ENCODE results near the gene TMPRSS13.

Gene TMPRSS13

DNA sequence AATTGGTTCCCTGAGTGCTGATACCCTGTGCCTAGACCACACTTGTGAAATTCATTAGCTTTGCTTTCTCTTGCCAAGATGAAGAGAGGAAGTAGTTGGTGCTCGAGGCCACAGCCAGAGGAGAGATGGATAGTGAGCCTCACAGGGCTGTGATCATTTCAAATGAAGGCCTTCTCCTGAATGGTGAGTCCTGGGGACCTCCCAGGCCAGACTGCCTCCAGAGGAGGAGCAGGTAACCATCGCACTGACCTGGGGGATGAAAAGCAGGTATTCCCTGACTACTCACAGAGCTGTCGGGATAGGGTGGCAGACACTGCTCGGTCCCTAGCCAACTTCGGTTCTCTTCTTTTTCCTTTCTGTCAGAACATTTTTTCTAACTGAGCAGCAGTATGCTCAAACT lies 48.0 kb downstream of the TMPRSS13 start:
- Mint-ChIP-seq H3K9me3 (no peaks in the 10 kb centered on the region), H3K4me1 (peaks cover 2% of the 10 kb centered on the region), H3K36me3 (no peaks in the 10 kb centered on the region), H3K4me3 (no peak overlapping the region), H3K27me3 (peaks cover 47% of the 10 kb centered on the region), H3K27ac (no peak overlapping the region)
- no peak for ATAC-seq

DNA sequence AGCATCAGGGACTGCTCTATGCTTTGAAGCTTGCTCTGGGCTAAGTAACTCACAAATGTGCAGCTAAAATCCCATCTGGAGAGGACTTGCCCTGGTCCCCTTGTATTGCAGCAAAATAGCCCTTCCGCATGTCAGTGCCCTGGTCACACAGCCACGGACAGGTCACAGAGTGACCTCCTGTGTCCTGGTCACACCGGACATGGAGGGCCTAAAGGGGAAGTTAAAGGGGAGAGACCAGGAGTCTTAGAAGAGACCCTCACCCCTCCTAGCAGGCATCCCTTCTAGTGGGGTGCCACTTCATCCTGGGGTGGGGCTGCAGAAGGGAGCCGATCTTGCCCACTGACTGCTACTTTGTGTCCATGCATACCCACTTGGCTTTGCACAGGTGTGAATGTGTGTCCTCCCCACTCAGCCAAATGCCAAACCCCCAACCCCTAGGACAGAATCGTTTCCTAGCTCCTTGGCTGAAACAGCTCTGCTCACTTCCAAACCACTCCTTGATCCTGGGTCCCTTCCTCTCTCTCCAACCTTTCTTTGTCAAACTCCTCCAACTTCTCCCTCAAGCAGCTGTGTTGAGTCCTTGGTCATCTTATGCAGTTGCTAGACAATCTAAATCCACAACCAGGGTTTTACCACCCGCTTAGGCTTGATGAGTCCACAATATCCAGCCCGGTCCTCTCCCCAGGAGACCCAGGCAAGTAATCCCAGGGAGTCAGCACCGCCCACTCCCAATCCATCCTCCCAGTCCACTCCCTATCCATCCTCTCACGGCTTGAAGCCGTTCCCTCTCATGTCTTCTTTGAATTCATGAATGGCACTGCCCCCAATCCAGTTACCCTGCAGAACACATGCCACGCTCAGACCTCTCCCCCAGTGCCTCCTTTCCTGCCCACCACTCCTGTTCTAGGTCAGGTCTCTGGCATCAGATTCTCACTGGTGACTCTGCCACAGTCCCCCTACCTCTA lies 49.4 kb downstream of the TMPRSS13 start:
- Mint-ChIP-seq H3K4me3 (no peak overlapping the region), H3K4me1 (peaks cover 15% of the 10 kb centered on the region), H3K27me3 (peaks cover 61% of the 10 kb centered on the region), H3K36me3 (no peaks in the 10 kb centered on the region), H3K27ac (no peak overlapping the region), H3K9me3 (no peaks in the 10 kb centered on the region)
- no peak for ATAC-seq

DNA sequence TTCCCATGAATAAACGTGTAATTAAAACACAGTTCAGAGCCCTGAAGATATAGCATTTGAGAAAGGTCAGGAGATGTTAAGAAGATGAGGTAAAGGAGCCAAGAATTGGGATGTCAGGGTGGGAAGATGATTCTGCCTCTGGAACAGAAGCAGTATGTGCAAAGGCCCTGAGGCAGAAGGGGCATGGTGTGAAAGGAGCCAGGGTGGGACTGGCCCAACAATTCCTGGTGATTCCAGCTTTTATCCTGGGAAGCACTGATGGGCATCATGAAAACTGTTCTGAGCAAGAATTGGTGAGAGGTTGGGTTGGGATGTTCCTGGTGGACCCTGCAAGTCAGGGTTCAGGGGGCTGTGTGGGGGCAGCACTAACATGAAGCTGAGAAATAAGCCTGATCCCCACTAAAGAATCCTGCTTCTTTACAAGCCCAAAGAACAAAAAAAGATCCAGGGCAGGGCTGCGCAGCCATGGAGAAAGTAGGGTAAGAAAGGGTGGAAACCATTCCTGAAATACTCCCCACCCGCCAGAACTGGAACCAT lies 50.2 kb downstream of the TMPRSS13 start:
- H3K27me3 Mint-ChIP-seq: peaks cover 69% of the 10 kb centered on the region
- H3K9me3 Mint-ChIP-seq: no peaks in the 10 kb centered on the region
- H3K4me1 Mint-ChIP-seq: peaks cover 21% of the 10 kb centered on the region
- H3K27ac Mint-ChIP-seq: no peak overlapping the region
- H3K4me3 Mint-ChIP-seq: no peak overlapping the region
- no peaks in the 10 kb centered on the region for H3K36me3 Mint-ChIP-seq
- no peak for ATAC-seq

DNA sequence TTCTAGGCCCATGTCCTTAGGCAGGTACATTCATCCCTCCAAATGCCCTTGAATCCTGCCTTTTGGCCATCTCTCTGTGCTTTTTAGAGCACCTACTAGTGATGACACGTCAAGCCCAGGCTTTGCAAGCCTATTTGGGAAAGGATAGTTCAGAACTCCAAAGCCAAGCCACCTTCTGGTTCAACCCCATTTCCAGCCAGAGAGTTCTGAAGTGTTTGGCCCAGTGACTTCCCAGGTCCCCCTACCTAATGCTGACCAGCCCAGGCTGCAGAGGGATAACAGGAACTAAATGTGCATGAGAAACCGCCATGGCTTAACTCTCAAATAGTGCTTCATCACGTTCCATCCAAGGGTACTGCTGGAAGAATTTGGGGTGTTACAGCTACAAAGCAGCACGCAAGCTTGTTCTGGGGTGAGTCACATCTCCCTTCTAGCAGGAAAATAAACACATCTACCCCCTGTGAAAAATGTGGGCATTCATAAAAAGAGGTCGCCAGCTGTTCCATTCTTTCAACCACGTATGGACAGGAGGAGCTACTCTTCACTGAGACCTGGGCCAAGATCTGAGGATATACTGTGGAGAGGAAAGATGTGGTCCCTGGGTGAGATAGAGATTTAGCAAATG lies 50.8 kb downstream of the TMPRSS13 start:
- H3K27me3 Mint-ChIP-seq: peaks cover 75% of the 10 kb centered on the region
- no peaks in the 10 kb centered on the region for H3K36me3 Mint-ChIP-seq
- no peak overlapping the region for H3K27ac Mint-ChIP-seq
- H3K4me1 Mint-ChIP-seq: peaks cover 23% of the 10 kb centered on the region
- no peak overlapping the region for H3K4me3 Mint-ChIP-seq
- no peak for ATAC-seq
- H3K9me3 Mint-ChIP-seq: no peaks in the 10 kb centered on the region

DNA sequence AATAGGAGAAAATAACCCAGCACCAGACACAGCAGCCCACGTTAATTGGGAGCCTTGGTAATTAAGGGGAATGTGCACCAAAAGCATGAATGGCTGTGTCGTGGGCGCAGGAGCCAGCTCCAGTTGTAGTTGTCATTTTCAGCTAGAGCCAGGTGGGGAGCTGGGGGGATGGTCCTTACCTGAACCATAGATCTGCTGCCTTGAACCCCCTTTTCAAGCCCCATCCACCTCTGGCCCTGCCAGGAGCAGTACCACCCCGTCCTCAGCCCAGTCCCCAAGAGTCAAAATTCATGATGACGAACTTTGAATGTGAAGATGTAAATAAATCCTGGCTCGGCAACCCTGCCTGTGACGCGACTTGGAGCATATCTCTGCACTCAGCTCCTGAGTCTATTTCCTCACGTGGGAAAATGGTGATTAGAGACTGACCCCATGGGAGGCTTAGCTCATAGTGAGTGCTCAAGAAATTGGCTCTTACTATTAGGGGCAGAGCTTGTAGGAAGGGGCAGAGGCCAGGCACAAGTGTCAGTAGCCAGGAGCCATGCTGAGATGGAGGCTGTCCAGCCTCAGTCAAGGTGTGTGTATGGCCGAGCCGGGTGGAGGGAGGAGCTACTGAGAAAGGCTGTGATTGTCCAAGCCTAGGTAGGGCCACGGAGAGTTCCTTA lies 52.0 kb downstream of the TMPRSS13 start:
- H3K36me3 Mint-ChIP-seq: no peaks in the 10 kb centered on the region
- peaks cover 86% of the 10 kb centered on the region for H3K27me3 Mint-ChIP-seq
- no peak overlapping the region for H3K4me3 Mint-ChIP-seq
- H3K27ac Mint-ChIP-seq: no peak overlapping the region
- peaks cover 23% of the 10 kb centered on the region for H3K4me1 Mint-ChIP-seq
- ATAC-seq: no peak
- no peaks in the 10 kb centered on the region for H3K9me3 Mint-ChIP-seq

DNA sequence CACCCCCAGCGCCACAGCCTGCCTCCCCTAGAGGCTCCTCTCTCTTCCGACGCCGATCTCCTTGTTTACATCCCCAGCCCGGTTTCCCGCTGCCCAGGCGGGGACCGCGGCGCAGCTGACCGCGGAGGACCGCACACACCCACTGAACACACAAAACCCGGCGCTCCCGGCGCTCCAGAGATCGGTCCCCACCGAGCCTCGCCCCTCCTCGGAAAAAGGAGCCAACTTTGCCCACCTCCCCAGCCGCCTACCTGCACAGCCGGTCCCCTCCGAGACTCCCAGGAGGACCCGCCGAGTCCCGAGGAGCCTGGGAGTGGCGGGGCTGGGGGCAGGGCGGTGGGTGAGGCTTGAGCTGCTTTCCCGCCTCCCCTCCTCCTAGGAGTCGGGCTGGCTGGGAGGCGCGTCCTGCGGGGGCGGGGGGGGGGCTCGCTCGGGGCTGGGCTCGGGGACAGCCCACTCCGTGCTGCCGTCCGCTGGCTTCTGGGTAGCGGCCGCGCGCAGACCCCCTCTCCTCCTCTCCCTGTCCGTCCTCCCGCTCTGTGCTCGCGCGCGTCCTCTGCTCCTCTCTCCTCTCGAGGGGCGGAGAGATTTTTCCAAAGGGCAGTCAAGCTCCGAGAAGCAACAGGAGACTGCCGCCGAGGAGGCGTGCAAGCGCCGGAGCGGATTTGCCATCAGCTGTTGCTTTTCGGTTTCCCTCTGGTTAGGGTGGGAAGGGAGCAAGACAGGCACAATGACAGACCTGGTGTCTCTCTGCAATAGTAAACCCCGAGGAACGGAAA lies 52.7 kb downstream of the TMPRSS13 start, which contains the start of gene FXYD6:
FXYD6 (minus strand) TSS at position 318 of the 779 bp plus-strand sequence. CDS start 33,882 bp downstream, outside the sequence.
- Mint-ChIP-seq H3K27me3 (peaks cover 93% of the 10 kb centered on the region), H3K9me3 (no peaks in the 10 kb centered on the region), H3K36me3 (no peaks in the 10 kb centered on the region), H3K4me1 (peaks cover 23% of the 10 kb centered on the region), H3K27ac (no peak within 1 kb of the TSS), H3K4me3 (peak within 1 kb of the TSS; percentile 70)
- ATAC-seq: no peak

DNA sequence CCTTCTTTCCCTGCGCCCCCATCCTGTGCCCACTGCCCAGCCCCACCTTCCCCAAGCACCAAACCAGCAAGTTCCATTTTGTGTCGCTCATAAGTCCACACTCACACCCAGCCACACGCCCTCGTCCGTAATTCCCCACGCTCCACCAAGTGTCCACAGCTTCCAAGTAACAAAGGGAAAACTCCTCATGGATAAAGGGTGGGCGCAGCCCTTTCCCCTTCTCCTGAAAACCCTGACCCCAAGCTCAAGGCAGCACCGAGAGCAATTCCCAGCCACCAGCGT lies 53.2 kb downstream of the TMPRSS13 start:
- Mint-ChIP-seq H3K4me1 (peaks cover 23% of the 10 kb centered on the region), H3K27ac (no peak overlapping the region), H3K4me3 (peak overlapping the region; percentile 70), H3K9me3 (no peaks in the 10 kb centered on the region), H3K36me3 (no peaks in the 10 kb centered on the region), H3K27me3 (peaks cover 93% of the 10 kb centered on the region)
- ATAC-seq: no peak

DNA sequence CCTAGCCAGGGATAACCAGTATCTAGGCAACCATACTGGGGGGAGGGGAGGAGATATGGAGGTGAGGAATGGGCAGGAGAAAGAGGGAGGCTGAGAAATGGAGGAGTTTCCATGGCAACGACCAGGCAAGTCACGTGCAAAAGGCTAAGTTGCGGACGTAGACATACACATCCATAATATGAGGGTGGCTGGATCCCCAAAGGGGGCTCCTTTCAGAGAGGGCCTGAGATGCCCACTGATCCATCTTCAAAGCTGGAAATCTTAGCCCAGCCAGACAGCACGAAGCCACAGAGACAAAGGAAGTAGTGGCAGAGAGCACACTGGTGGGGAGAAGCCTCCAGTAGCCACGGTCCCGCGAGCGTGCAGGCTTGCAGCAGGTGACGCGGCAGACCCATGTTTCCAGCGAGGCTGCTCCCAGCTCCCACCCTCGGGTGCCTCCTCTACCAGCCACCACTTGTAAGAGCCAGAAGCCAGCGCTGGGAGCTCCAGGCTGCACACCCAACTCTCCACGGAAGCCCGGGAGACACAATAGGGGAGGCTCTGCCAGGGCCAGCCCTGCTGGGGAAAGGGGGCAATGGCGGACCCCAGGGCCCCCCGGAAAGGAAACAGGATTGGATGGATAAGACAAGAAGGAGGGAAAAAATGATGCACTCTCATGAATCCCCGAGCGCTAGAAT lies 53.7 kb downstream of the TMPRSS13 start:
- H3K9me3 Mint-ChIP-seq: no peaks in the 10 kb centered on the region
- H3K27ac Mint-ChIP-seq: no peak overlapping the region
- H3K4me3 Mint-ChIP-seq: peak overlapping the region; percentile 70
- H3K4me1 Mint-ChIP-seq: peaks cover 23% of the 10 kb centered on the region
- H3K36me3 Mint-ChIP-seq: no peaks in the 10 kb centered on the region
- ATAC-seq: no peak
- H3K27me3 Mint-ChIP-seq: peaks cover 88% of the 10 kb centered on the region

DNA sequence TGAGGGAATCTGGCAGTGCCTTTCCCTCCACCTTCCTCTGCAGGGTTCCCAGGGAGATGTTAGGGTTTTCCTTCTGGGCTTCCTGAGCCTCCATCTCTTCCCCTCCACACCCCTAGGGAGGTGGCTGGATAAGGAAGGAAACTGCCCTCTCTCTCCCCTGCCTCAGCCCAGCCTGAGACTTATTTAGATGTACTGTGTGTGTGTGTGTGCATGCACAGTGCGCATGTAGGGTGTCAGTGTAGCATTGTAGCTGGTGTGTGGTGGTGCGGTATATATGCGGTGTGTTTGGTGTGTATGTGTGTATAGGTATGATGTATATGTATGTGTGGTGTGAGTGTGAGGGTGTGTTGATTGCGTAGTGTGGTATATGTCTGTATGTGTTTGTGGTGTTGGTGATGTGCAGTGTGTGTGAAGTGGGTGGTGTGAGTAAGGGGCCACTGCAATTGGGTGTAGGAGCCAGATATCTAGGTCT lies 54.3 kb downstream of the TMPRSS13 start:
- H3K4me1 Mint-ChIP-seq: peaks cover 23% of the 10 kb centered on the region
- no peaks in the 10 kb centered on the region for H3K9me3 Mint-ChIP-seq
- H3K27ac Mint-ChIP-seq: no peak overlapping the region
- no peak for ATAC-seq
- H3K36me3 Mint-ChIP-seq: no peaks in the 10 kb centered on the region
- no peak overlapping the region for H3K4me3 Mint-ChIP-seq
- H3K27me3 Mint-ChIP-seq: peaks cover 82% of the 10 kb centered on the region

DNA sequence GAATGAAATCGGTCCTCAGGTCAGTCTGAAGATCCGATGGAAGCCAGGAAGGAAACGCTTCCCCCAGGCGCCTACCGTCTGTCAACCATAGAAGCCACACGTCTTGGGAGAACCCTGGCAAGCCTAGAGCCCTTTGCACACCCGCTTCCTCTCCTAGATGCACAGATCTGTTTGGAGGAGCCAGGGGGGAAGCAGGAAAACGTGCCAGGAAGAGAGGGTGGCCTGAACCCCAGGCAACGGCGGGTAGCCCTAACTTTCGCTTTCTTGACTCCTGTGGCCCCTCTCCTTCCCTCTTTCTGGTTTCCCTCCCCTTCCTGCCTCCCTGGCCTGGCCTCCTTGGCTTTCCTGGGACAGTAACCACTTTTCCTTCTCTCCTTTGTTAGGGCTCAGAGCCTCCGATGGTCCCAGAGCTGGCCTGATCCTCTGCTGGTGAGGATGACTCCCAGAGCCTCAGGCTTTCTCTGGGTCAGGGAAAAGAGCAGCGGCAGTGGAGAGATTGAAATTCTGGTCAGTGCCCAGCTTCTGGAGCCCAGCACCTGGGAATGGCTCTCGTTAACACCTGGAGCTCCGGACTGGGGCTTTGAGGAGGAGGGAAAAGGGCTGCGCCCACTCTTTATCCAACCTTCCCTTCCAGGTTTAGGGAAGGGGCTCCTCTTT lies 54.8 kb downstream of the TMPRSS13 start:
- H3K4me1 Mint-ChIP-seq: peaks cover 23% of the 10 kb centered on the region
- ATAC-seq: no peak
- peaks cover 77% of the 10 kb centered on the region for H3K27me3 Mint-ChIP-seq
- H3K4me3 Mint-ChIP-seq: no peak overlapping the region
- no peaks in the 10 kb centered on the region for H3K36me3 Mint-ChIP-seq
- H3K9me3 Mint-ChIP-seq: no peaks in the 10 kb centered on the region
- no peak overlapping the region for H3K27ac Mint-ChIP-seq

DNA sequence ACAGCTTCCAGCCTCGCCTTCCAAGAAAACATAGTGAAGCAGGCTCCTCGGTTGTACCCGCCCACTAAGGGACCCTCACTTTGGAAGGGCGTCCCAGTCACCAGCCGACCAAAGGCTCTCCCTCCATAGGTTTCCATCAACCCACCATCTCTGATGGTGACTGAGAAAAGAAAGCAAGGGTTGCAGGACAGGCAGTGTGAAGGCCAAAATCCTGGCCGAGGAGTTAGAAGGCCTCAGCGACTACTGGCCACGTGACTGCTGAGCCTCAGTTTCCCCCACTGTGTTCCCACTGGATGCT lies 55.4 kb downstream of the TMPRSS13 start:
- Mint-ChIP-seq H3K27ac (no peak overlapping the region), H3K4me3 (no peak overlapping the region), H3K27me3 (peaks cover 72% of the 10 kb centered on the region), H3K9me3 (no peaks in the 10 kb centered on the region), H3K4me1 (peaks cover 23% of the 10 kb centered on the region), H3K36me3 (no peaks in the 10 kb centered on the region)
- ATAC-seq: no peak

DNA sequence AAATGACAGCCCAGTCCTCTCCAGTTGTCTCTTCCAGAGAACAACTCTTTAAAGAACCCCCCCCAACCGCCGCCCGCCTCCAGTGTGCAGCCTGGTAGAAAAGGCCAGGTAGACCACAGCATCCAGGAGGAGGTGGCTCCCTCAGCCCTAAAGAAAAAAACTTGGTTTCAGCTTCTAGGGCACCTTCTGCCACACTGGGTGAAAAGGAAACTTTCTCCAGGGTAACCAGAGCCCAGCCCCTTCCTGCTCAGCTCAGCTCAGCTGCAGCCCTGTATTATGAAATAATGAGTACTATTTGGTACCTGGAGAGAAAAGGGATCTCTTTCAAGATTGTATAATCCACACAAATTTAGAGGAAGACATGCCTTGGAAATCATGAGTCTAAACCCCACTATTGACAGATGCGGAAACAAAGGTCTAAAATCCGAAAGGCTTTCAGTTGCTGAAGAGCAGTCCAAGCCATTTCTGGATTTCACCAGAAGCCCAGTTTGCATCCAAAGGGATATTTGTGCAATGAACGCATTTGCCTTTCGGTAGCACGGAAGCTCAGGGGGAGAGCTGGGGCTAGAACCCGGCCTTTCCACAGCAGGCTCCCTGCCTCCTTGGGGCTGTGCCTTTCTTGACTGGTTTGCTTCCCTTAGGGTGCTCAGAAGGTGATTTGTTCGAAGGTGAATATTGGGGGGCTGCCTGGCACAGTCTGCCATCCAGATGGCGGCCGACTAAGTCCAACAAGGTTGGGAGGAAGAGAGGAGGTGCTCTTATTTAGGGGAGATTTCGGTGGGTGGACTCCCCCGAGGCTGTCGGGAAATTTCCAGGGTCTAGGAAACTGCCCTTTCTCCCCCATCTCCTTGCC lies 56.0 kb downstream of the TMPRSS13 start:
- Mint-ChIP-seq H3K4me1 (peaks cover 23% of the 10 kb centered on the region), H3K4me3 (no peak overlapping the region), H3K9me3 (no peaks in the 10 kb centered on the region), H3K27ac (no peak overlapping the region), H3K27me3 (peaks cover 69% of the 10 kb centered on the region), H3K36me3 (no peaks in the 10 kb centered on the region)
- ATAC-seq: no peak

DNA sequence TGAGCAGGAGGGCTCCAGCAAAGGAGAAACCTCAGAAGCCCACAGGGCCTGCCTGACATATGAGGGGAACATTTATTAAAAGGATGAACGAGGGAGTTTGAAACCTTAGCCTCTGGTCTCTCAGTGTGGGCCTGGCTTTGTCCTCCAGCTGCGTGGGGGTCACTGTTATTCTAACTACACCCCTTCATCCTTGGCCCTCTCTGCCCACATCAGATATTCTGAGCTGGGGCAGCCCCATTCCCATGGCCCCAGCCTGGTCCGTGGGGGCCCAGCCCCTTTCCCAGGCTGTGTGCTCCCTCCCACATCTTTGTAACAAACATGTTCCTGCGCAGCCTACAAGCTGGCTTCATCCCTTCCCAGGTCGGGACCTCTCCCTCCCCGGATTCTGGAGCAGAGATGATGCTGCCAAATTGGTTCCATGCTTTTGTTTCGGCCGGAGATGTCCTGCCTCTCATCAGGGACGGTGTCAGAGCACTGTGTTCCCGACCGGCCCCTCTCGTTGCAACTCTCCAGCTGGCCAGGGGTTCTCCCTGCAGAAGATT lies 56.7 kb downstream of the TMPRSS13 start:
- H3K27ac Mint-ChIP-seq: no peak overlapping the region
- peaks cover 23% of the 10 kb centered on the region for H3K4me1 Mint-ChIP-seq
- no peak for ATAC-seq
- no peaks in the 10 kb centered on the region for H3K9me3 Mint-ChIP-seq
- peaks cover 69% of the 10 kb centered on the region for H3K27me3 Mint-ChIP-seq
- H3K36me3 Mint-ChIP-seq: no peaks in the 10 kb centered on the region
- no peak overlapping the region for H3K4me3 Mint-ChIP-seq

Data from stimulated activated memory B cell treated with anti-CD40 and anti-IgM and Interleukin-4, amounts not matched to agents 10 μg/mL and 1 μg/mL and 100 μg/mL, for 72 hours (primary cell).